IPS-18a (cell line): ENCODE results near the gene FIBCD1.

Experiments
- H3K27ac ChIP-seq: one replicate; pipeline ENCODE4 v1.5.1; 2013; ENCODE audit warnings: low read length
- H3K27me3 ChIP-seq: one replicate; pipeline ENCODE4 v1.6.1; 2013; ENCODE audit warnings: mild to moderate bottlenecking, low read length; ENCODE audit not compliant: control insufficient read depth, insufficient read depth
- H3K36me3 ChIP-seq: one replicate; pipeline ENCODE4 v1.6.1; 2013; ENCODE audit warnings: low read depth, low read length; ENCODE audit not compliant: control insufficient read depth
- H3K4me1 ChIP-seq: one replicate; pipeline ENCODE4 v1.6.1; 2013; ENCODE audit warnings: low read depth, low read length; ENCODE audit not compliant: control insufficient read depth
- H3K4me3 ChIP-seq: one replicate; pipeline ENCODE4 v1.5.1; 2013; ENCODE audit warnings: low read length
- H3K9ac ChIP-seq: one replicate; pipeline ENCODE4 v1.6.1; 2013; ENCODE audit warnings: mild to moderate bottlenecking, low read length, moderate library complexity
- H3K9me3 ChIP-seq: one replicate; pipeline ENCODE4 v1.6.1; 2013; ENCODE audit warnings: low read depth, low read length; ENCODE audit not compliant: control insufficient read depth

The FIBCD1 gene

GRCh38 chr9:130972277-130972956 lies 33.4 kb upstream of the FIBCD1 start:
- no peaks in the 10 kb centered on the region for H3K27me3 ChIP-seq
- no peaks in the 10 kb centered on the region for H3K9me3 ChIP-seq
- H3K27ac ChIP-seq = no peak overlapping the region
- H3K4me3 ChIP-seq = no peak overlapping the region
- no peak overlapping the region for H3K9ac ChIP-seq
- H3K4me1 ChIP-seq = no peaks in the 10 kb centered on the region
- H3K36me3 ChIP-seq = no peaks in the 10 kb centered on the region

DNA sequence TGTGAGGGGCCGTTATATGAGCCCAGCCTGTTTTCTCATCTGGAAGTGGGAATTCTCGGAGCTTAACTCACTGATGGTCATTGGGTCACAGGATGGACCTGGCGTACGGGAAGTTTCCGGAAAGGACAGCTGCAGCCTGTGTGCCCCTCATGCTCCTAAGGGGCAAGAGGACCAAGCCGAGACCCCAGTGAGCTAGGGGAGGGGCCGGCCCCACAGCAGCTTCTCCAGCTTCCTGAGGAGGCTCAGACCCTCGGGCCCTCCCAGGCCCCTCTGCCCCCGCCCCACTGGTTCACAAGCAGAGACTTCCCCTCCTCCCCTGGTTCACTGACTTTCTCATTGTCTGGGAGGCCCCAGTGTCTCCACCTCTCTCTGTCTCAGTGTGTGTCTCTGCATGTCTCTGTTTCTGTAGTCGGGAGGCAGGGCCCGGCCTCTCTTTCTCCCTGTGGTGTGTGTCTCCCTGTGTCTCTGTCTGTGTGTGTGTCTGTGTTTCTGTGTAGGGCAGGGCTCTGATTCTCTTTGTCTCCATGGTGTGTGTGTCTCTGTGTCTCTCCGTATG lies 32.3 kb upstream of the FIBCD1 start:
- H3K9me3 ChIP-seq = no peaks in the 10 kb centered on the region
- no peak overlapping the region for H3K9ac ChIP-seq
- no peaks in the 10 kb centered on the region for H3K4me1 ChIP-seq
- no peaks in the 10 kb centered on the region for H3K36me3 ChIP-seq
- H3K27ac ChIP-seq = no peak overlapping the region
- no peak overlapping the region for H3K4me3 ChIP-seq
- no peaks in the 10 kb centered on the region for H3K27me3 ChIP-seq

GRCh38 chr9:130970855-130971254 lies 31.8 kb upstream of the FIBCD1 start:
- Histone ChIP-seq H3K27me3 (no peaks in the 10 kb centered on the region), H3K27ac (no peak overlapping the region), H3K9me3 (no peaks in the 10 kb centered on the region), H3K4me3 (no peak overlapping the region), H3K9ac (no peak overlapping the region), H3K4me1 (no peaks in the 10 kb centered on the region), H3K36me3 (no peaks in the 10 kb centered on the region)

GRCh38 chr9:130970052-130970451 lies 31.0 kb upstream of the FIBCD1 start:
- Histone ChIP-seq H3K4me3 (no peak overlapping the region), H3K4me1 (no peaks in the 10 kb centered on the region), H3K36me3 (no peaks in the 10 kb centered on the region), H3K9me3 (no peaks in the 10 kb centered on the region), H3K27me3 (no peaks in the 10 kb centered on the region), H3K27ac (no peak overlapping the region), H3K9ac (no peak overlapping the region)

GRCh38 chr9:130965680-130966079 lies 26.6 kb upstream of the FIBCD1 start:
- no peaks in the 10 kb centered on the region for H3K4me1 ChIP-seq
- H3K27ac ChIP-seq = no peak overlapping the region
- H3K9me3 ChIP-seq = no peaks in the 10 kb centered on the region
- H3K36me3 ChIP-seq = no peaks in the 10 kb centered on the region
- no peak overlapping the region for H3K9ac ChIP-seq
- no peaks in the 10 kb centered on the region for H3K27me3 ChIP-seq
- no peak overlapping the region for H3K4me3 ChIP-seq

GRCh38 chr9:130963916-130964315 lies 24.9 kb upstream of the FIBCD1 start:
- Histone ChIP-seq H3K4me3 (no peak overlapping the region), H3K9me3 (no peaks in the 10 kb centered on the region), H3K27me3 (no peaks in the 10 kb centered on the region), H3K9ac (no peak overlapping the region), H3K27ac (no peak overlapping the region), H3K4me1 (no peaks in the 10 kb centered on the region), H3K36me3 (no peaks in the 10 kb centered on the region)

GRCh38 chr9:130963337-130963908 lies 24.4 kb upstream of the FIBCD1 start:
- no peak overlapping the region for H3K4me3 ChIP-seq
- H3K27ac ChIP-seq = no peak overlapping the region
- H3K27me3 ChIP-seq = no peaks in the 10 kb centered on the region
- H3K9ac ChIP-seq = no peak overlapping the region
- no peaks in the 10 kb centered on the region for H3K36me3 ChIP-seq
- H3K4me1 ChIP-seq = no peaks in the 10 kb centered on the region
- H3K9me3 ChIP-seq = no peaks in the 10 kb centered on the region

GRCh38 chr9:130962418-130963316 lies 23.6 kb upstream of the FIBCD1 start:
- Histone ChIP-seq H3K4me3 (no peak overlapping the region), H3K9me3 (no peaks in the 10 kb centered on the region), H3K27me3 (no peaks in the 10 kb centered on the region), H3K36me3 (no peaks in the 10 kb centered on the region), H3K9ac (no peak overlapping the region), H3K27ac (no peak overlapping the region), H3K4me1 (no peaks in the 10 kb centered on the region)

GRCh38 chr9:130961511-130962300 lies 22.7 kb upstream of the FIBCD1 start:
- Histone ChIP-seq H3K27me3 (no peaks in the 10 kb centered on the region), H3K4me3 (no peak overlapping the region), H3K9me3 (no peaks in the 10 kb centered on the region), H3K36me3 (no peaks in the 10 kb centered on the region), H3K9ac (no peak overlapping the region), H3K27ac (no peak overlapping the region), H3K4me1 (no peaks in the 10 kb centered on the region)

GRCh38 chr9:130960522-130961378 lies 21.7 kb upstream of the FIBCD1 start:
- H3K27me3 ChIP-seq = no peaks in the 10 kb centered on the region

More at GRCh38 chr9:130960522-130961378, 21.7 kb upstream of the FIBCD1 start:
- Histone ChIP-seq H3K36me3 (no peaks in the 10 kb centered on the region), H3K4me1 (no peaks in the 10 kb centered on the region), H3K27ac (no peak overlapping the region), H3K4me3 (no peak overlapping the region), H3K9ac (no peak overlapping the region), H3K9me3 (no peaks in the 10 kb centered on the region)
